Liver (tissue), 3 donors: Measurements from ENCODE around the gene APOL4.

Source experiments
- CTCF ChIP-seq: fragments of 150-350 bp; IDR thresholded peaks from 2 replicates; pipeline ENCODE4 v1.5.1; 2017; ENCODE audit warnings: improper control_type of control experiment, low read depth, low read length; ENCODE audit not compliant: missing input control
- FOXA1 ChIP-seq: IDR thresholded peaks from 2 replicates; pipeline ENCODE4 v1.6.1; 2016; ENCODE audit warnings: antibody characterized with exemption
- JUND ChIP-seq, 2 donors: IDR thresholded peaks; 2 replicates each; pipeline ENCODE4 v1.6.1; 2016; ENCODE audit warnings: antibody characterized with exemption in 2 of 2
- MAX ChIP-seq: IDR thresholded peaks from 2 replicates; pipeline ENCODE4 v1.6.1; 2016; ENCODE audit warnings: antibody characterized with exemption
- RAD21 ChIP-seq, 2 donors: IDR thresholded peaks; 2 replicates each; pipeline ENCODE4 v1.6.1; 2016; ENCODE audit warnings: antibody characterized with exemption in 2 of 2, mild to moderate bottlenecking in 2 of 2
- REST ChIP-seq: IDR thresholded peaks from 2 replicates; pipeline ENCODE4 v1.6.1; 2016; ENCODE audit warnings: antibody characterized with exemption, mild to moderate bottlenecking
- TAF1 ChIP-seq: conservative IDR thresholded peaks from 2 replicates; pipeline ENCODE4 v1.6.1; 2016; ENCODE audit warnings: antibody characterized with exemption, mild to moderate bottlenecking
- YY1 ChIP-seq: IDR thresholded peaks from 2 replicates; pipeline ENCODE4 v1.6.1; 2016; ENCODE audit warnings: antibody characterized with exemption, mild to moderate bottlenecking
- donor health status: healthy.
- donor health status: healthy.

- TF ChIP-seq CTCF (no peak), FOXA1 (no peak), MAX (no peak), JUND (IDR thresholded peaks at IDR 0.05) (no peak), REST (no peak), TAF1 (no peak), RAD21 (IDR thresholded peaks at IDR 0.05) (peak in 1 of 2 donors; percentile 25), YY1 (no peak)
Observed at GRCh38 chr22:36185828-36186624, 15.6 kb downstream of the APOL4 start.
